ENCODE data around the gene ADAMTS18. TPM values are rescaled to one million over a fixed set of nuclear protein-coding genes. Genes with fewer than 3 reads are reported as not detected.

Gene ADAMTS18
- total RNA-seq, 4 donors from 2014 or later, result 0.15 to 5.6 (median 0.19) TPM; not detected in 1

- no peaks in the 10 kb centered on the region for H3K4me1 ChIP-seq
- H3K4me3 ChIP-seq, result no peak overlapping the region
- H3K27me3 ChIP-seq, result no peaks in the 10 kb centered on the region
- no peaks in the 10 kb centered on the region for H3K36me3 ChIP-seq
- H3K27ac ChIP-seq, result no peak overlapping the region
- no peak for ATAC-seq
- 80% methylated on average over 2 of the region's 3 CpGs; no CpG with 5 or more reads in 1 of the 2 donors for WGBS, 2 donors (ENCODE audit: low coverage in 1 of 2)
- no peaks in the 10 kb centered on the region for H3K9me3 ChIP-seq
- TF ChIP-seq POLR2AphosphoS5 (IDR thresholded peaks at IDR 0.05) (no peak), EP300 (IDR thresholded peaks at IDR 0.05) (no peak), CTCF (IDR thresholded peaks at IDR 0.05) (no peak), POLR2A (IDR thresholded peaks at IDR 0.05) (no peak)
Observed at GRCh38 chr16:77373726-77374125, 61.1 kb downstream of the ADAMTS18 start.

GRCh38 chr16:77364770-77365169 lies 70.1 kb downstream of the ADAMTS18 start:
- no peak for ATAC-seq
- H3K9me3 ChIP-seq, result no peaks in the 10 kb centered on the region
- no peak overlapping the region for H3K27ac ChIP-seq
- H3K4me3 ChIP-seq, result no peak overlapping the region
- no peaks in the 10 kb centered on the region for H3K27me3 ChIP-seq
- H3K36me3 ChIP-seq, result no peaks in the 10 kb centered on the region
- TF ChIP-seq CTCF (IDR thresholded peaks at IDR 0.05) (no peak), POLR2A (IDR thresholded peaks at IDR 0.05) (no peak), EP300 (IDR thresholded peaks at IDR 0.05) (no peak), POLR2AphosphoS5 (IDR thresholded peaks at IDR 0.05) (no peak)
- no peaks in the 10 kb centered on the region for H3K4me1 ChIP-seq
- 67 to 70% methylated on average over 5 of the region's 6 CpGs for WGBS, 2 donors (ENCODE audit: low coverage in 1 of 2)

GRCh38 chr16:77359065-77359502 lies 75.8 kb downstream of the ADAMTS18 start:
- H3K4me3 ChIP-seq, result no peak overlapping the region
- H3K27ac ChIP-seq, result no peak overlapping the region
- no peaks in the 10 kb centered on the region for H3K36me3 ChIP-seq
- WGBS, 2 donors (ENCODE audit: low coverage in 1 of 2), result 41 to 46% methylated on average over 3 of the region's 4 CpGs
- no peak for ATAC-seq
- no peak for TF ChIP-seq CTCF (IDR thresholded peaks at IDR 0.05)
- TF ChIP-seq EP300 (IDR thresholded peaks at IDR 0.05), result no peak
- no peak for TF ChIP-seq POLR2AphosphoS5 (IDR thresholded peaks at IDR 0.05)
- no peak for TF ChIP-seq POLR2A (IDR thresholded peaks at IDR 0.05)
- H3K27me3 ChIP-seq, result no peaks in the 10 kb centered on the region
- H3K9me3 ChIP-seq, result no peaks in the 10 kb centered on the region
- H3K4me1 ChIP-seq, result no peaks in the 10 kb centered on the region

GRCh38 chr16:77353587-77354263 lies 81.1 kb downstream of the ADAMTS18 start:
- no peaks in the 10 kb centered on the region for H3K9me3 ChIP-seq
- TF ChIP-seq POLR2A (IDR thresholded peaks at IDR 0.05) (no peak), EP300 (IDR thresholded peaks at IDR 0.05) (no peak), POLR2AphosphoS5 (IDR thresholded peaks at IDR 0.05) (no peak), CTCF (IDR thresholded peaks at IDR 0.05) (no peak)
- H3K4me1 ChIP-seq, result no peaks in the 10 kb centered on the region
- WGBS, 2 donors (ENCODE audit: low coverage in 1 of 2), result 19 to 31% methylated on average over 3 to 4 of the region's 4 CpGs
- no peak overlapping the region for H3K27ac ChIP-seq
- ATAC-seq, result no peak
- no peaks in the 10 kb centered on the region for H3K36me3 ChIP-seq
- no peaks in the 10 kb centered on the region for H3K27me3 ChIP-seq
- H3K4me3 ChIP-seq, result no peak overlapping the region

GRCh38 chr16:77344341-77344740 lies 90.5 kb downstream of the ADAMTS18 start:
- Histone ChIP-seq H3K27ac (no peak overlapping the region), H3K9me3 (peaks cover 0 to 4% (median 0%) of the 10 kb centered on the region in 3 donors), H3K4me1 (no peaks in the 10 kb centered on the region), H3K27me3 (no peaks in the 10 kb centered on the region), H3K36me3 (no peaks in the 10 kb centered on the region), H3K4me3 (no peak overlapping the region)
- no peak for ATAC-seq
- no peak for TF ChIP-seq POLR2A (IDR thresholded peaks at IDR 0.05)
- TF ChIP-seq EP300 (IDR thresholded peaks at IDR 0.05), result no peak
- no peak for TF ChIP-seq POLR2AphosphoS5 (IDR thresholded peaks at IDR 0.05)
- TF ChIP-seq CTCF (IDR thresholded peaks at IDR 0.05), result no peak
- WGBS, 2 donors (ENCODE audit: low coverage in 1 of 2), result 90 to 92% methylated on average over 4 to 5 of the region's 6 CpGs
